ENCODE results near the gene ZNF576.

Gene ZNF576

GRCh38 chr19:43578787-43579186 is 17.6 kb upstream of the ZNF576 start:
- Histone ChIP-seq H3K27me3 (ENCODE audit: low read length) (no peaks in the 10 kb centered on the region), H3K4me3 (ENCODE audit: insufficient read depth, low read length, poor library complexity, severe bottlenecking) (no peak overlapping the region), H3F3A (ENCODE audit: insufficient read depth) (no peaks in the 10 kb centered on the region), H3K4me2 (ENCODE audit: low read depth, low read length, poor library complexity, severe bottlenecking) (no peak overlapping the region), H4K20me1 (ENCODE audit: low read depth, low read length) (no peaks in the 10 kb centered on the region), H3K9ac (ENCODE audit: low read length) (no peak overlapping the region), H3K9me2 (replicated peaks; ENCODE audit: insufficient read depth, low read length) (no peaks in the 10 kb centered on the region), H2AFZ (ENCODE audit: low read depth, low read length, severe bottlenecking) (no peak overlapping the region), H3K36me3 (ENCODE audit: low read length) (no peaks in the 10 kb centered on the region), H3K27ac (ENCODE audit: low read depth, low read length) (no peak overlapping the region), H3K79me2 (ENCODE audit: insufficient read depth, low read length) (peaks cover 8% of the 10 kb centered on the region; the same call in 1 of the 2 replicates), H3K9me3 (ENCODE audit: insufficient read depth, low read length) (no peaks in the 10 kb centered on the region)
- no peak for TF ChIP-seq EZH2phosphoT487 (conservative IDR thresholded peaks at IDR 0.05; ENCODE audit: low read length)
- TF ChIP-seq, protein P1, sequence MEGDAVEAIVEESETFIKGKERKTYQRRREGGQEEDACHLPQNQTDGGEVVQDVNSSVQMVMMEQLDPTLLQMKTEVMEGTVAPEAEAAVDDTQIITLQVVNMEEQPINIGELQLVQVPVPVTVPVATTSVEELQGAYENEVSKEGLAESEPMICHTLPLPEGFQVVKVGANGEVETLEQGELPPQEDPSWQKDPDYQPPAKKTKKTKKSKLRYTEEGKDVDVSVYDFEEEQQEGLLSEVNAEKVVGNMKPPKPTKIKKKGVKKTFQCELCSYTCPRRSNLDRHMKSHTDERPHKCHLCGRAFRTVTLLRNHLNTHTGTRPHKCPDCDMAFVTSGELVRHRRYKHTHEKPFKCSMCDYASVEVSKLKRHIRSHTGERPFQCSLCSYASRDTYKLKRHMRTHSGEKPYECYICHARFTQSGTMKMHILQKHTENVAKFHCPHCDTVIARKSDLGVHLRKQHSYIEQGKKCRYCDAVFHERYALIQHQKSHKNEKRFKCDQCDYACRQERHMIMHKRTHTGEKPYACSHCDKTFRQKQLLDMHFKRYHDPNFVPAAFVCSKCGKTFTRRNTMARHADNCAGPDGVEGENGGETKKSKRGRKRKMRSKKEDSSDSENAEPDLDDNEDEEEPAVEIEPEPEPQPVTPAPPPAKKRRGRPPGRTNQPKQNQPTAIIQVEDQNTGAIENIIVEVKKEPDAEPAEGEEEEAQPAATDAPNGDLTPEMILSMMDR (IDR thresholded peaks at IDR 0.05; ENCODE audit: insufficient read depth, low read length, poor library complexity, severe bottlenecking), result no peak

GRCh38 chr19:43581467-43581866 is 14.9 kb upstream of the ZNF576 start:
- H3K27ac ChIP-seq (ENCODE audit: low read depth, low read length), result no peak overlapping the region
- H3K4me3 ChIP-seq (ENCODE audit: insufficient read depth, low read length, poor library complexity, severe bottlenecking), result no peak overlapping the region
- H4K20me1 ChIP-seq (ENCODE audit: low read depth, low read length), result no peaks in the 10 kb centered on the region
- no peak overlapping the region for H2AFZ ChIP-seq (ENCODE audit: low read depth, low read length, severe bottlenecking)
- no peaks in the 10 kb centered on the region for H3F3A ChIP-seq (ENCODE audit: insufficient read depth)
- H3K27me3 ChIP-seq (ENCODE audit: low read length), result no peaks in the 10 kb centered on the region
- no peaks in the 10 kb centered on the region for H3K9me3 ChIP-seq (ENCODE audit: insufficient read depth, low read length)
- no peaks in the 10 kb centered on the region for H3K9me2 ChIP-seq (replicated peaks; ENCODE audit: insufficient read depth, low read length)
- H3K9ac ChIP-seq (ENCODE audit: low read length), result no peak overlapping the region
- H3K79me2 ChIP-seq (ENCODE audit: insufficient read depth, low read length), result no peaks in the 10 kb centered on the region
- H3K36me3 ChIP-seq (ENCODE audit: low read length), result no peaks in the 10 kb centered on the region
- TF ChIP-seq, protein P1 (IDR thresholded peaks at IDR 0.05; ENCODE audit: insufficient read depth, low read length, poor library complexity, severe bottlenecking), result no peak
- TF ChIP-seq EZH2phosphoT487 (conservative IDR thresholded peaks at IDR 0.05; ENCODE audit: low read length), result no peak
- H3K4me2 ChIP-seq (ENCODE audit: low read depth, low read length, poor library complexity, severe bottlenecking), result no peak overlapping the region

GRCh38 chr19:43582495-43582894 is 13.9 kb upstream of the ZNF576 start:
- Histone ChIP-seq H3K27ac (ENCODE audit: low read depth, low read length) (no peak overlapping the region), H3K4me2 (ENCODE audit: low read depth, low read length, poor library complexity, severe bottlenecking) (no peak overlapping the region)
- TF ChIP-seq EZH2phosphoT487 (conservative IDR thresholded peaks at IDR 0.05; ENCODE audit: low read length), result no peak

GRCh38 chr19:43584484-43584883 is 11.9 kb upstream of the ZNF576 start:
- no peaks in the 10 kb centered on the region for H3K27me3 ChIP-seq (ENCODE audit: low read length)
- no peaks in the 10 kb centered on the region for H3K9me3 ChIP-seq (ENCODE audit: insufficient read depth, low read length)
- H3K27ac ChIP-seq (ENCODE audit: low read depth, low read length), result no peak overlapping the region
- no peaks in the 10 kb centered on the region for H3F3A ChIP-seq (ENCODE audit: insufficient read depth)
- H4K20me1 ChIP-seq (ENCODE audit: low read depth, low read length), result no peaks in the 10 kb centered on the region
- TF ChIP-seq, protein P1 (IDR thresholded peaks at IDR 0.05; ENCODE audit: insufficient read depth, low read length, poor library complexity, severe bottlenecking), result no peak
- no peak for TF ChIP-seq EZH2phosphoT487 (conservative IDR thresholded peaks at IDR 0.05; ENCODE audit: low read length)
- no peaks in the 10 kb centered on the region for H3K79me2 ChIP-seq (ENCODE audit: insufficient read depth, low read length)
- no peak overlapping the region for H2AFZ ChIP-seq (ENCODE audit: low read depth, low read length, severe bottlenecking)
- no peak overlapping the region for H3K4me3 ChIP-seq (ENCODE audit: insufficient read depth, low read length, poor library complexity, severe bottlenecking)
- no peaks in the 10 kb centered on the region for H3K36me3 ChIP-seq (ENCODE audit: low read length)
- no peaks in the 10 kb centered on the region for H3K9me2 ChIP-seq (replicated peaks; ENCODE audit: insufficient read depth, low read length)
- H3K4me2 ChIP-seq (ENCODE audit: low read depth, low read length, poor library complexity, severe bottlenecking), result no peak overlapping the region
- no peak overlapping the region for H3K9ac ChIP-seq (ENCODE audit: low read length)

More at GRCh38 chr19:43582495-43582894, 13.9 kb upstream of the ZNF576 start:
- Histone ChIP-seq H3K79me2 (ENCODE audit: insufficient read depth, low read length) (no peaks in the 10 kb centered on the region), H3F3A (ENCODE audit: insufficient read depth) (no peaks in the 10 kb centered on the region), H3K9ac (ENCODE audit: low read length) (no peak overlapping the region), H3K9me2 (replicated peaks; ENCODE audit: insufficient read depth, low read length) (no peaks in the 10 kb centered on the region), H3K27me3 (ENCODE audit: low read length) (no peaks in the 10 kb centered on the region), H3K9me3 (ENCODE audit: insufficient read depth, low read length) (no peaks in the 10 kb centered on the region), H4K20me1 (ENCODE audit: low read depth, low read length) (no peaks in the 10 kb centered on the region), H3K36me3 (ENCODE audit: low read length) (no peaks in the 10 kb centered on the region), H2AFZ (ENCODE audit: low read depth, low read length, severe bottlenecking) (no peak overlapping the region), H3K4me3 (ENCODE audit: insufficient read depth, low read length, poor library complexity, severe bottlenecking) (no peak overlapping the region)

All from SU-DHL-6 (cell line).